Measurements from ENCODE around the gene EDIL3. TPM values are rescaled to one million over a fixed set of nuclear protein-coding genes. Genes with fewer than 3 reads are reported as not detected.

EDIL3 gene
- total and polyA plus RNA-seq, 2 donors from 2014 or later, result 5.2 to 32.8 TPM

DNA sequence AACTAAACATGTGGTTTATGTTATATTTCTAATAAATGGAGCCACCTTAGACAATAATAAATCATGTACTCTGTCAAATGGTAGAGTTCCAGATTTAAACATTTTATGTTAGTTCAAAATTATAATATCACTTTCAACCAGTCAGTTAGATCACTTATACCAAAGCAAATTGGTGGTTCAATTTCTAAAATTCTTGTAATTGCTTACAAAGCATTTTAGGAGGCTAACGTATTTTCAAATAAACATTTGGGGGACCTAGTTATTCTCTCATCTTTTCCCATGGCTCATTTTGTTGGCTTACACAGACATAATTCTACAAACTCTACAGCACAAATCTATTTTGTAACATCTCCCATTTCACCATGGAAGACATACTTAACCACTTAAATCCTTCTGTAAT is 39.9 kb downstream of the EDIL3 start:
- Histone ChIP-seq H3K9ac (ENCODE audit: low read length in 3 of 3) (no peak overlapping the region), H3K27ac (ENCODE audit: low read depth in 2 of 2, low read length in 2 of 2) (no peak overlapping the region), H3K4me3 (ENCODE audit: low read length in 3 of 3) (no peak overlapping the region), H3K36me3 (ENCODE audit: control insufficient read depth in 2 of 3, insufficient read depth in 3 of 3, low read length in 3 of 3) (no peaks in the 10 kb centered on the region), H3K4me1 (ENCODE audit: control insufficient read depth in 2 of 3, insufficient read depth in 2 of 3, low read depth in 1 of 3, low read length in 3 of 3) (no peaks in the 10 kb centered on the region), H3K27me3 (ENCODE audit: control insufficient read depth, insufficient read depth, low read length) (no peaks in the 10 kb centered on the region), H3K9me3 (ENCODE audit: control insufficient read depth in 2 of 3, insufficient read depth in 1 of 3, low read length in 3 of 3) (no peaks in the 10 kb centered on the region)
- DNase-seq (no peak), FAIRE-seq (no peak)
- TF ChIP-seq CTCF (IDR thresholded peaks at IDR 0.05; ENCODE audit: borderline replicate concordance, extremely low read depth, insufficient read depth), result no peak
- intact Hi-C loops (cut with DNase I), result no loop called here

- DNase-seq, result no peak
- Histone ChIP-seq H3K36me3 (ENCODE audit: control insufficient read depth in 2 of 3, insufficient read depth in 3 of 3, low read length in 3 of 3) (no peaks in the 10 kb centered on the region), H3K9ac (ENCODE audit: low read length in 3 of 3) (no peak overlapping the region), H3K9me3 (ENCODE audit: control insufficient read depth in 2 of 3, insufficient read depth in 1 of 3, low read length in 3 of 3) (no peaks in the 10 kb centered on the region), H3K4me1 (ENCODE audit: control insufficient read depth in 2 of 3, insufficient read depth in 2 of 3, low read depth in 1 of 3, low read length in 3 of 3) (no peaks in the 10 kb centered on the region), H3K4me3 (ENCODE audit: low read length in 3 of 3) (no peak overlapping the region), H3K27ac (ENCODE audit: low read depth in 2 of 2, low read length in 2 of 2) (no peak overlapping the region), H3K27me3 (ENCODE audit: control insufficient read depth, insufficient read depth, low read length) (no peaks in the 10 kb centered on the region)
- no peak for FAIRE-seq
- intact Hi-C loops (cut with DNase I), result no loop called here
- no peak for TF ChIP-seq CTCF (IDR thresholded peaks at IDR 0.05; ENCODE audit: borderline replicate concordance, extremely low read depth, insufficient read depth)
Measured at GRCh38 chr5:84343171-84343570, 41.5 kb downstream of the EDIL3 start.

DNA sequence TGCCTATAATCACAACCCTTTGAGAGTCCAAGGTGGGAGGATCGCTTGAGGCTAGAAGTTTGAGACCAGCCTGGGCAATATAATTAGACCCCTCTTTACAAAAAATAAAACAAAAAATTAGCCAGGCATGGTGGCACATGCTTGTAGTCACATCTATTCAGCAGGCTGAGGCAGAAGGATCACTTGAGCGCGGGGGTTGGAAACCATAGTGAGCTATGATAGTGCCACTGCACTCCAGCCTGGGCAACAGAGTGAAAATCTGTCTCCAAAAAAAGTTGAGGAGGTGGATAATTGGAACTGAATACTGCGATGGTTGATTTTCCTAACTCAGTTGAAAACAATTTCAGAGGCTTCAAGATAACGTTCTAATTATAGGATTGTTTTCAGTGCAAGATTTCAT is 52.6 kb downstream of the EDIL3 start:
- intact Hi-C loops (cut with DNase I), result no loop called here
- no peaks in the 10 kb centered on the region for H3K9me3 ChIP-seq (ENCODE audit: control insufficient read depth in 2 of 3, insufficient read depth in 1 of 3, low read length in 3 of 3)

More for the DNA sequence above, 52.6 kb downstream of the EDIL3 start:
- no peak for FAIRE-seq
- DNase-seq, result no peak
- H3K4me1 ChIP-seq (ENCODE audit: control insufficient read depth in 2 of 3, insufficient read depth in 2 of 3, low read depth in 1 of 3, low read length in 3 of 3), result no peaks in the 10 kb centered on the region
- H3K27ac ChIP-seq (ENCODE audit: low read depth in 2 of 2, low read length in 2 of 2), result no peak overlapping the region
- H3K4me3 ChIP-seq (ENCODE audit: low read length in 3 of 3), result no peak overlapping the region
- no peak overlapping the region for H3K9ac ChIP-seq (ENCODE audit: low read length in 3 of 3)
- no peaks in the 10 kb centered on the region for H3K36me3 ChIP-seq (ENCODE audit: control insufficient read depth in 2 of 3, insufficient read depth in 3 of 3, low read length in 3 of 3)
- TF ChIP-seq CTCF (IDR thresholded peaks at IDR 0.05; ENCODE audit: borderline replicate concordance, extremely low read depth, insufficient read depth), result no peak
- no peaks in the 10 kb centered on the region for H3K27me3 ChIP-seq (ENCODE audit: control insufficient read depth, insufficient read depth, low read length)

All from kidney (tissue), 14 donors.